Measurements from ENCODE around the gene RPL35A. TPM values are rescaled to one million over a fixed set of nuclear protein-coding genes. Genes with fewer than 3 reads are reported as not detected.

RPL35A gene
- total and polyA plus RNA-seq, 9 of the 15 experiments (the other 6 are each of a cell fraction or from before 2014, with no cell fraction given), result 1,475 to 2,942 (median 2,367) TPM

DNA sequence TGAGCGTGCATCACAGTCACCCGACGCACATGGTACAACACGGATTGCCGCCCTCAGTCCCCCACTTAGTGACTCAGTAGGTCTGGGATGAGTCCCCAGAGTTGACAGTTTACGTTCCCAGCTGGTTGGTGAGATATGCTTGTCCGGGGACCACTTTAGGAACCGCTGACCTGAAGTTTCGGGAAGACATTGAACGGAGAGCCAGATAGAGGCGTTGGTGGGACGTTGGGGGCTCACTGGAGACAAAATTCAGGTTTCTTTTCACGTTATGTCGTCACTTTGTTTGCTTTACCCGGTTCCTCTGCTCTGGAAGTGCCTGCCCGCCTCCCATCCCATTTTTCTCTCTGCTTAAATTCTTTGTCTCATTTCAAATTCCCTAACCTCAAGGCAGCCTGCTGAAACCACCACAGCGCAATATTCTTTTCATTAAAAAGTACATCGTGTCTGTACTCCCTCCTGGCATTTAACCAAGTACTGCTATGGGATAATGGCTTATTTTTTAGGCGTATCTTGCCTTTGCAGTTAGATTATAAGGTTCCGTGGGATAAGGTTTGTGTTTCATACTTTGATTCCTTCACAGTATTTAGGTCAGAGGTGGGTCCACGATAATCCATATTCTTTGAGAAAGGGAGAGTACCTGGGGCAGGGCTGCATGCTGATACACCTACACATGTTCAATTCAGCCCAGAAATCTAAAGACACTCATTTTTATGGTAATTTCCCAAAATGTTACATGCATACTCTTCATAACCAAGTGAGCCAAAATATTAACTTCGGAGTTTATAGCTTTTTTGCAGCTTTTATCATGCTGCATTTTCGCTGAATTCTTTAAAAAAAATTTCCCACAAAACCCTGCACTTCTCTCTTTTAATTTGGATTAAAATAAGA, 10.9 kb downstream of the RPL35A start (continued):
- TF ChIP-seq DPF2 (IDR thresholded peaks at IDR 0.05), result peak; percentile 68
- peak; percentile 61 for TF ChIP-seq NFIC (IDR thresholded peaks at IDR 0.05)
- no peak for TF ChIP-seq ZBTB8A (IDR thresholded peaks at IDR 0.05; ENCODE audit: partially characterized antibody)
- TF ChIP-seq SMARCA4 (IDR thresholded peaks at IDR 0.05), result peak; percentile 48
- peak; percentile 33; the same call in 1 of the 2 replicates for TF ChIP-seq RBFOX2 (IDR thresholded peaks at IDR 0.05; ENCODE audit: low read depth, low read length)
- TF ChIP-seq EP300 (IDR thresholded peaks at IDR 0.05; ENCODE audit: low read length), result peak; percentile 45; the same call in 1 of the 2 replicates
- TF ChIP-seq RHOXF2B (CRISPR knock-in tag; conservative IDR thresholded peaks at IDR 0.05), result no peak
- no peak for TF ChIP-seq GABPB1 (CRISPR knock-in tag; IDR thresholded peaks at IDR 0.05)
- TF ChIP-seq, protein P1, sequence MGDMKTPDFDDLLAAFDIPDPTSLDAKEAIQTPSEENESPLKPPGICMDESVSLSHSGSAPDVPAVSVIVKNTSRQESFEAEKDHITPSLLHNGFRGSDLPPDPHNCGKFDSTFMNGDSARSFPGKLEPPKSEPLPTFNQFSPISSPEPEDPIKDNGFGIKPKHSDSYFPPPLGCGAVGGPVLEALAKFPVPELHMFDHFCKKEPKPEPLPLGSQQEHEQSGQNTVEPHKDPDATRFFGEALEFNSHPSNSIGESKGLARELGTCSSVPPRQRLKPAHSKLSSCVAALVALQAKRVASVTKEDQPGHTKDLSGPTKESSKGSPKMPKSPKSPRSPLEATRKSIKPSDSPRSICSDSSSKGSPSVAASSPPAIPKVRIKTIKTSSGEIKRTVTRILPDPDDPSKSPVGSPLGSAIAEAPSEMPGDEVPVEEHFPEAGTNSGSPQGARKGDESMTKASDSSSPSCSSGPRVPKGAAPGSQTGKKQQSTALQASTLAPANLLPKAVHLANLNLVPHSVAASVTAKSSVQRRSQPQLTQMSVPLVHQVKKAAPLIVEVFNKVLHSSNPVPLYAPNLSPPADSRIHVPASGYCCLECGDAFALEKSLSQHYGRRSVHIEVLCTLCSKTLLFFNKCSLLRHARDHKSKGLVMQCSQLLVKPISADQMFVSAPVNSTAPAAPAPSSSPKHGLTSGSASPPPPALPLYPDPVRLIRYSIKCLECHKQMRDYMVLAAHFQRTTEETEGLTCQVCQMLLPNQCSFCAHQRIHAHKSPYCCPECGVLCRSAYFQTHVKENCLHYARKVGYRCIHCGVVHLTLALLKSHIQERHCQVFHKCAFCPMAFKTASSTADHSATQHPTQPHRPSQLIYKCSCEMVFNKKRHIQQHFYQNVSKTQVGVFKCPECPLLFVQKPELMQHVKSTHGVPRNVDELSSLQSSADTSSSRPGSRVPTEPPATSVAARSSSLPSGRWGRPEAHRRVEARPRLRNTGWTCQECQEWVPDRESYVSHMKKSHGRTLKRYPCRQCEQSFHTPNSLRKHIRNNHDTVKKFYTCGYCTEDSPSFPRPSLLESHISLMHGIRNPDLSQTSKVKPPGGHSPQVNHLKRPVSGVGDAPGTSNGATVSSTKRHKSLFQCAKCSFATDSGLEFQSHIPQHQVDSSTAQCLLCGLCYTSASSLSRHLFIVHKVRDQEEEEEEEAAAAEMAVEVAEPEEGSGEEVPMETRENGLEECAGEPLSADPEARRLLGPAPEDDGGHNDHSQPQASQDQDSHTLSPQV (IDR thresholded peaks at IDR 0.05), result peak; percentile 83
- peak; percentile 5 to 39; a peak in 1 of 4 replicates for TF ChIP-seq MLLT1 (IDR thresholded peaks at IDR 0.05)
- TF ChIP-seq, protein P2, sequence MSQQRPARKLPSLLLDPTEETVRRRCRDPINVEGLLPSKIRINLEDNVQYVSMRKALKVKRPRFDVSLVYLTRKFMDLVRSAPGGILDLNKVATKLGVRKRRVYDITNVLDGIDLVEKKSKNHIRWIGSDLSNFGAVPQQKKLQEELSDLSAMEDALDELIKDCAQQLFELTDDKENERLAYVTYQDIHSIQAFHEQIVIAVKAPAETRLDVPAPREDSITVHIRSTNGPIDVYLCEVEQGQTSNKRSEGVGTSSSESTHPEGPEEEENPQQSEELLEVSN (IDR thresholded peaks at IDR 0.05; ENCODE audit: borderline replicate concordance in 1 of 2, extremely low read depth in 1 of 2, insufficient read depth in 1 of 2, insufficient read length in 1 of 2, low read depth in 1 of 2, low read length in 1 of 2, poor library complexity in 1 of 2, severe bottlenecking in 1 of 2), result peak; percentile 97 to 99
- peak; percentile 65; the same call in 1 of the 2 replicates for TF ChIP-seq ZC3H4 (CRISPR knock-in tag; IDR thresholded peaks at IDR 0.05; ENCODE audit: borderline replicate concordance)
- no peak for TF ChIP-seq IFI16 (CRISPR knock-in tag; IDR thresholded peaks at IDR 0.05)
- TF ChIP-seq FOXJ2 (tag; IDR thresholded peaks at IDR 0.05), result 0 out of 2 replicates have a peak, but pooled peaks have one; percentile 52
- 0 out of 2 replicates have a peak, but pooled peaks have one; percentile 31 for TF ChIP-seq MYBL2 (IDR thresholded peaks at IDR 0.05; ENCODE audit: low read depth)
- no peak for TF ChIP-seq MYBL2 (CRISPR knock-in tag; IDR thresholded peaks at IDR 0.05; ENCODE audit: borderline replicate concordance)
- no peak for TF ChIP-seq HNRNPH1 (optimal IDR thresholded peaks at IDR 0.05; ENCODE audit: low read depth, low read length)
- TF ChIP-seq POLR2AphosphoS5 (IDR thresholded peaks at IDR 0.05; ENCODE audit: control insufficient read depth, insufficient read depth, low read depth, low read length), result peak; percentile 61; the same call in 1 of the 2 replicates
- TF ChIP-seq FOXM1 (IDR thresholded peaks at IDR 0.05; ENCODE audit: low read depth), result 0 out of 2 replicates have a peak, but pooled peaks have one; percentile 27
- TF ChIP-seq FOXM1 (CRISPR knock-in tag; IDR thresholded peaks at IDR 0.05; ENCODE audit: low read depth), result no peak

Measured in K562 (cell line).